ENCODE data around the gene OR4Q3.

DNA sequence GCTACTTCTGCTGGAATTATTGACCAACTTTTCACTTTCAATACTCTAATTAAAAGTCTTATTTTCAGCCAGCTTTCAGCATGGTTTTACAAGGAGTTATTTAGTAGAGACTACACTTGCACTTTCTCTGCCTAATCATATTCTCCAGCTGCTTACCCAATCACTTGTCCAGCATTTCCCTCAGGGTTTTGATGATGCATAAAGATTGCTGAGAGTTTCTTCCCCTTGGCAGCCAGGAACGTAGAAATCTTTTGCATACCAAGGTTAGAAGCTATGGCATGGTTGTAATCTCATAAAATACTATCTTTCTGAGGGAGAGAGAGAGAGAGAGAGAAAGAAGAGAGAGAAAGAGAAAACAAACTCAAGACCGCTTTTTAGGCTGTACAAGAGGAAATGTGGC lies 10.8 kb downstream of the OR4Q3 start:
- TF ChIP-seq, protein P1, sequence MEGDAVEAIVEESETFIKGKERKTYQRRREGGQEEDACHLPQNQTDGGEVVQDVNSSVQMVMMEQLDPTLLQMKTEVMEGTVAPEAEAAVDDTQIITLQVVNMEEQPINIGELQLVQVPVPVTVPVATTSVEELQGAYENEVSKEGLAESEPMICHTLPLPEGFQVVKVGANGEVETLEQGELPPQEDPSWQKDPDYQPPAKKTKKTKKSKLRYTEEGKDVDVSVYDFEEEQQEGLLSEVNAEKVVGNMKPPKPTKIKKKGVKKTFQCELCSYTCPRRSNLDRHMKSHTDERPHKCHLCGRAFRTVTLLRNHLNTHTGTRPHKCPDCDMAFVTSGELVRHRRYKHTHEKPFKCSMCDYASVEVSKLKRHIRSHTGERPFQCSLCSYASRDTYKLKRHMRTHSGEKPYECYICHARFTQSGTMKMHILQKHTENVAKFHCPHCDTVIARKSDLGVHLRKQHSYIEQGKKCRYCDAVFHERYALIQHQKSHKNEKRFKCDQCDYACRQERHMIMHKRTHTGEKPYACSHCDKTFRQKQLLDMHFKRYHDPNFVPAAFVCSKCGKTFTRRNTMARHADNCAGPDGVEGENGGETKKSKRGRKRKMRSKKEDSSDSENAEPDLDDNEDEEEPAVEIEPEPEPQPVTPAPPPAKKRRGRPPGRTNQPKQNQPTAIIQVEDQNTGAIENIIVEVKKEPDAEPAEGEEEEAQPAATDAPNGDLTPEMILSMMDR (IDR thresholded peaks at IDR 0.05 in 2 of 3, conservative IDR thresholded peaks at IDR 0.05 in 1 of 3; ENCODE audit: control insufficient read depth in 2 of 3, extremely low read depth in 1 of 3, insufficient read depth in 1 of 3, low read depth in 3 of 3, low read length in 3 of 3), result no peak
- no peak for TF ChIP-seq SMC3 (IDR thresholded peaks at IDR 0.05; ENCODE audit: borderline replicate concordance, low read length)
- no peak for TF ChIP-seq POLR2AphosphoS5 (IDR thresholded peaks at IDR 0.05; ENCODE audit: low read length)
- no peak for TF ChIP-seq RCOR1 (conservative IDR thresholded peaks at IDR 0.05; ENCODE audit: low read depth, low read length)
- no peak for TF ChIP-seq NRF1 (conservative IDR thresholded peaks at IDR 0.05; ENCODE audit: low read depth, low read length)
- TF ChIP-seq, protein P2, sequence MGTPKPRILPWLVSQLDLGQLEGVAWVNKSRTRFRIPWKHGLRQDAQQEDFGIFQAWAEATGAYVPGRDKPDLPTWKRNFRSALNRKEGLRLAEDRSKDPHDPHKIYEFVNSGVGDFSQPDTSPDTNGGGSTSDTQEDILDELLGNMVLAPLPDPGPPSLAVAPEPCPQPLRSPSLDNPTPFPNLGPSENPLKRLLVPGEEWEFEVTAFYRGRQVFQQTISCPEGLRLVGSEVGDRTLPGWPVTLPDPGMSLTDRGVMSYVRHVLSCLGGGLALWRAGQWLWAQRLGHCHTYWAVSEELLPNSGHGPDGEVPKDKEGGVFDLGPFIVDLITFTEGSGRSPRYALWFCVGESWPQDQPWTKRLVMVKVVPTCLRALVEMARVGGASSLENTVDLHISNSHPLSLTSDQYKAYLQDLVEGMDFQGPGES (IDR thresholded peaks at IDR 0.05), result no peak
- TF ChIP-seq CHD1 (IDR thresholded peaks at IDR 0.05; ENCODE audit: low read depth, low read length), result no peak
- no peak for TF ChIP-seq ZNF274 (IDR thresholded peaks at IDR 0.05; ENCODE audit: insufficient read depth, insufficient read length)
- TF ChIP-seq, protein P3, sequence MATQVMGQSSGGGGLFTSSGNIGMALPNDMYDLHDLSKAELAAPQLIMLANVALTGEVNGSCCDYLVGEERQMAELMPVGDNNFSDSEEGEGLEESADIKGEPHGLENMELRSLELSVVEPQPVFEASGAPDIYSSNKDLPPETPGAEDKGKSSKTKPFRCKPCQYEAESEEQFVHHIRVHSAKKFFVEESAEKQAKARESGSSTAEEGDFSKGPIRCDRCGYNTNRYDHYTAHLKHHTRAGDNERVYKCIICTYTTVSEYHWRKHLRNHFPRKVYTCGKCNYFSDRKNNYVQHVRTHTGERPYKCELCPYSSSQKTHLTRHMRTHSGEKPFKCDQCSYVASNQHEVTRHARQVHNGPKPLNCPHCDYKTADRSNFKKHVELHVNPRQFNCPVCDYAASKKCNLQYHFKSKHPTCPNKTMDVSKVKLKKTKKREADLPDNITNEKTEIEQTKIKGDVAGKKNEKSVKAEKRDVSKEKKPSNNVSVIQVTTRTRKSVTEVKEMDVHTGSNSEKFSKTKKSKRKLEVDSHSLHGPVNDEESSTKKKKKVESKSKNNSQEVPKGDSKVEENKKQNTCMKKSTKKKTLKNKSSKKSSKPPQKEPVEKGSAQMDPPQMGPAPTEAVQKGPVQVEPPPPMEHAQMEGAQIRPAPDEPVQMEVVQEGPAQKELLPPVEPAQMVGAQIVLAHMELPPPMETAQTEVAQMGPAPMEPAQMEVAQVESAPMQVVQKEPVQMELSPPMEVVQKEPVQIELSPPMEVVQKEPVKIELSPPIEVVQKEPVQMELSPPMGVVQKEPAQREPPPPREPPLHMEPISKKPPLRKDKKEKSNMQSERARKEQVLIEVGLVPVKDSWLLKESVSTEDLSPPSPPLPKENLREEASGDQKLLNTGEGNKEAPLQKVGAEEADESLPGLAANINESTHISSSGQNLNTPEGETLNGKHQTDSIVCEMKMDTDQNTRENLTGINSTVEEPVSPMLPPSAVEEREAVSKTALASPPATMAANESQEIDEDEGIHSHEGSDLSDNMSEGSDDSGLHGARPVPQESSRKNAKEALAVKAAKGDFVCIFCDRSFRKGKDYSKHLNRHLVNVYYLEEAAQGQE (IDR thresholded peaks at IDR 0.05; ENCODE audit: low read depth, low read length), result no peak
- TF ChIP-seq, protein P4, sequence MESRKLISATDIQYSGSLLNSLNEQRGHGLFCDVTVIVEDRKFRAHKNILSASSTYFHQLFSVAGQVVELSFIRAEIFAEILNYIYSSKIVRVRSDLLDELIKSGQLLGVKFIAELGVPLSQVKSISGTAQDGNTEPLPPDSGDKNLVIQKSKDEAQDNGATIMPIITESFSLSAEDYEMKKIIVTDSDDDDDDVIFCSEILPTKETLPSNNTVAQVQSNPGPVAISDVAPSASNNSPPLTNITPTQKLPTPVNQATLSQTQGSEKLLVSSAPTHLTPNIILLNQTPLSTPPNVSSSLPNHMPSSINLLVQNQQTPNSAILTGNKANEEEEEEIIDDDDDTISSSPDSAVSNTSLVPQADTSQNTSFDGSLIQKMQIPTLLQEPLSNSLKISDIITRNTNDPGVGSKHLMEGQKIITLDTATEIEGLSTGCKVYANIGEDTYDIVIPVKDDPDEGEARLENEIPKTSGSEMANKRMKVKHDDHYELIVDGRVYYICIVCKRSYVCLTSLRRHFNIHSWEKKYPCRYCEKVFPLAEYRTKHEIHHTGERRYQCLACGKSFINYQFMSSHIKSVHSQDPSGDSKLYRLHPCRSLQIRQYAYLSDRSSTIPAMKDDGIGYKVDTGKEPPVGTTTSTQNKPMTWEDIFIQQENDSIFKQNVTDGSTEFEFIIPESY (IDR thresholded peaks at IDR 0.05), result no peak
- TF ChIP-seq POLR2A (IDR thresholded peaks at IDR 0.05; ENCODE audit: low read depth, low read length), result no peak
- TF ChIP-seq GABPA (IDR thresholded peaks at IDR 0.05; ENCODE audit: low read depth), result no peak
- no peak for TF ChIP-seq TAF1 (IDR thresholded peaks at IDR 0.05; ENCODE audit: borderline replicate concordance, low read depth, low read length)
- TF ChIP-seq TCF7 (IDR thresholded peaks at IDR 0.05; ENCODE audit: borderline replicate concordance), result no peak

All from GM12878 (cell line).